ENCODE data around the gene WASF2. TPM values are rescaled to one million over a fixed set of nuclear protein-coding genes. Genes with fewer than 3 reads are reported as not detected.

Gene WASF2
- total and polyA plus RNA-seq, 9 donors = 22.4 to 99.8 (median 72.4) TPM

GRCh38 chr1:27367160-27367650, 122.8 kb downstream of the WASF2 start:
- no peaks in the 10 kb centered on the region for H3K27me3 ChIP-seq (ENCODE audit: control insufficient read depth, insufficient read depth, low read length)
- peaks cover 21% of the 10 kb centered on the region for H3K36me3 ChIP-seq (ENCODE audit: control insufficient read depth, insufficient read depth, low read length)
- WGBS (ENCODE audit: insufficient coverage) = 33% methylated on average over 6 of the region's 8 CpGs
- no peak for DNase-seq
- H3K9me3 ChIP-seq (replicated peaks; ENCODE audit: control insufficient read depth, low read depth, low read length) = no peaks in the 10 kb centered on the region
- peak overlapping the region; percentile 87 for H3K27ac ChIP-seq (ENCODE audit: low read length)
- peaks cover 25% of the 10 kb centered on the region for H3K4me1 ChIP-seq (ENCODE audit: control insufficient read depth, insufficient read depth, low read length)
- H3K4me3 ChIP-seq (ENCODE audit: low read length) = peak overlapping the region; percentile 42

GRCh38 chr1:27366411-27367159, 123.4 kb downstream of the WASF2 start, which contains the start of gene MAP3K6:
Gene MAP3K6 (minus strand): TSS chr1:27366961. CDS start chr1:27366597, 364 bp downstream.
- H3K27ac ChIP-seq (ENCODE audit: low read length) = peak within 1 kb of the TSS; percentile 99
- WGBS (ENCODE audit: insufficient coverage) = under 1% methylated on average over 66 of the region's 67 CpGs
- peak; percentile 87 for DNase-seq
- H3K9me3 ChIP-seq (replicated peaks; ENCODE audit: control insufficient read depth, low read depth, low read length) = no peaks in the 10 kb centered on the region
- H3K36me3 ChIP-seq (ENCODE audit: control insufficient read depth, insufficient read depth, low read length) = peaks cover 24% of the 10 kb centered on the region
- H3K27me3 ChIP-seq (ENCODE audit: control insufficient read depth, insufficient read depth, low read length) = no peaks in the 10 kb centered on the region
- H3K4me3 ChIP-seq (ENCODE audit: low read length) = peak within 1 kb of the TSS; percentile 67
- H3K4me1 ChIP-seq (ENCODE audit: control insufficient read depth, insufficient read depth, low read length) = peaks cover 25% of the 10 kb centered on the region

GRCh38 chr1:27366113-27366410, 123.9 kb downstream of the WASF2 start:
- under 1% methylated on average over 29 of the region's 30 CpGs for WGBS (ENCODE audit: insufficient coverage)
- H3K9me3 ChIP-seq (replicated peaks; ENCODE audit: control insufficient read depth, low read depth, low read length) = no peaks in the 10 kb centered on the region
- H3K4me1 ChIP-seq (ENCODE audit: control insufficient read depth, insufficient read depth, low read length) = peaks cover 25% of the 10 kb centered on the region

GRCh38 chr1:27365372-27366112, 124.4 kb downstream of the WASF2 start:
- Histone ChIP-seq H3K4me1 (ENCODE audit: control insufficient read depth, insufficient read depth, low read length) (peaks cover 27% of the 10 kb centered on the region), H3K4me3 (ENCODE audit: low read length) (peak overlapping the region; percentile 67), H3K36me3 (ENCODE audit: control insufficient read depth, insufficient read depth, low read length) (peaks cover 28% of the 10 kb centered on the region), H3K27ac (ENCODE audit: low read length) (peak overlapping the region; percentile 99), H3K27me3 (ENCODE audit: control insufficient read depth, insufficient read depth, low read length) (peaks cover 3% of the 10 kb centered on the region), H3K9me3 (replicated peaks; ENCODE audit: control insufficient read depth, low read depth, low read length) (no peaks in the 10 kb centered on the region)
- whole genome bisulfite sequencing (ENCODE audit: insufficient coverage) = 3% methylated on average over 32 of the region's 40 CpGs
- peak; percentile 93 for DNase-seq

More at GRCh38 chr1:27366113-27366410, 123.9 kb downstream of the WASF2 start:
- peak overlapping the region; percentile 99 for H3K27ac ChIP-seq (ENCODE audit: low read length)
- no peaks in the 10 kb centered on the region for H3K27me3 ChIP-seq (ENCODE audit: control insufficient read depth, insufficient read depth, low read length)
- peaks cover 28% of the 10 kb centered on the region for H3K36me3 ChIP-seq (ENCODE audit: control insufficient read depth, insufficient read depth, low read length)
- peak overlapping the region; percentile 67 for H3K4me3 ChIP-seq (ENCODE audit: low read length)
- DNase-seq = peak; percentile 88

GRCh38 chr1:27364696-27365371, 125.1 kb downstream of the WASF2 start:
- 80% methylated on average over 8 of the region's 11 CpGs for WGBS (ENCODE audit: insufficient coverage)
- Histone ChIP-seq H3K9me3 (replicated peaks; ENCODE audit: control insufficient read depth, low read depth, low read length) (no peaks in the 10 kb centered on the region), H3K4me1 (ENCODE audit: control insufficient read depth, insufficient read depth, low read length) (peaks cover 34% of the 10 kb centered on the region), H3K27ac (ENCODE audit: low read length) (peak overlapping the region; percentile 76), H3K36me3 (ENCODE audit: control insufficient read depth, insufficient read depth, low read length) (peaks cover 28% of the 10 kb centered on the region), H3K4me3 (ENCODE audit: low read length) (peak overlapping the region; percentile 1), H3K27me3 (ENCODE audit: control insufficient read depth, insufficient read depth, low read length) (peaks cover 6% of the 10 kb centered on the region)
- DNase-seq = no peak

GRCh38 chr1:27363766-27364695, 125.9 kb downstream of the WASF2 start:
- peaks cover 28% of the 10 kb centered on the region for H3K36me3 ChIP-seq (ENCODE audit: control insufficient read depth, insufficient read depth, low read length)
- H3K4me1 ChIP-seq (ENCODE audit: control insufficient read depth, insufficient read depth, low read length) = peaks cover 35% of the 10 kb centered on the region
- no peaks in the 10 kb centered on the region for H3K9me3 ChIP-seq (replicated peaks; ENCODE audit: control insufficient read depth, low read depth, low read length)
- WGBS (ENCODE audit: insufficient coverage) = 74% methylated on average over 15 of the region's 26 CpGs
- DNase-seq = no peak
- H3K27me3 ChIP-seq (ENCODE audit: control insufficient read depth, insufficient read depth, low read length) = peaks cover 12% of the 10 kb centered on the region
- no peak overlapping the region for H3K27ac ChIP-seq (ENCODE audit: low read length)
- H3K4me3 ChIP-seq (ENCODE audit: low read length) = no peak overlapping the region

GRCh38 chr1:27361553-27361952, 128.4 kb downstream of the WASF2 start:
- WGBS (ENCODE audit: insufficient coverage) = 88% methylated on average over 5 of the region's 8 CpGs

GRCh38 chr1:27361044-27361402, 128.9 kb downstream of the WASF2 start:
- peaks cover 21% of the 10 kb centered on the region for H3K27me3 ChIP-seq (ENCODE audit: control insufficient read depth, insufficient read depth, low read length)
- H3K27ac ChIP-seq (ENCODE audit: low read length) = no peak overlapping the region
- no peak overlapping the region for H3K4me3 ChIP-seq (ENCODE audit: low read length)
- peaks cover 36% of the 10 kb centered on the region for H3K4me1 ChIP-seq (ENCODE audit: control insufficient read depth, insufficient read depth, low read length)
- peaks cover 33% of the 10 kb centered on the region for H3K36me3 ChIP-seq (ENCODE audit: control insufficient read depth, insufficient read depth, low read length)
- 73% methylated on average over 14 of the region's 21 CpGs for WGBS (ENCODE audit: insufficient coverage)
- no peak for DNase-seq
- no peaks in the 10 kb centered on the region for H3K9me3 ChIP-seq (replicated peaks; ENCODE audit: control insufficient read depth, low read depth, low read length)

More at GRCh38 chr1:27361553-27361952, 128.4 kb downstream of the WASF2 start:
- H3K27ac ChIP-seq (ENCODE audit: low read length) = no peak overlapping the region
- peaks cover 21% of the 10 kb centered on the region for H3K27me3 ChIP-seq (ENCODE audit: control insufficient read depth, insufficient read depth, low read length)
- H3K4me1 ChIP-seq (ENCODE audit: control insufficient read depth, insufficient read depth, low read length) = peaks cover 37% of the 10 kb centered on the region
- no peak overlapping the region for H3K4me3 ChIP-seq (ENCODE audit: low read length)
- no peaks in the 10 kb centered on the region for H3K9me3 ChIP-seq (replicated peaks; ENCODE audit: control insufficient read depth, low read depth, low read length)
- H3K36me3 ChIP-seq (ENCODE audit: control insufficient read depth, insufficient read depth, low read length) = peaks cover 31% of the 10 kb centered on the region
- DNase-seq = no peak

Measured in muscle of leg (tissue), 11 donors.